Kidney (tissue), 14 donors: ENCODE measurements around the gene LRRC1. TPM values are rescaled to one million over a fixed set of nuclear protein-coding genes. Genes with fewer than 3 reads are reported as not detected.

Source experiments
- DNase-seq, 5 donors: peaks; one replicate each; pipeline ENCODE4 v3.0.0-alpha.2; 2013 to 2020
- FAIRE-seq: peaks from 2 replicates; lab custom pipeline; 2012; peaks lifted over from hg19 to GRCh38; lab: Jason Lieb, UNC
- H3K27ac ChIP-seq, 2 donors: one replicate each; pipeline ENCODE4 v1.7.0; 2013; ENCODE audit warnings: low read depth in 2 of 2, low read length in 2 of 2, inconsistent platforms in 1 of 2
- H3K27me3 ChIP-seq: one replicate; pipeline ENCODE4 v1.7.1; 2013; ENCODE audit warnings: low read length, inconsistent platforms; ENCODE audit not compliant: control insufficient read depth, insufficient read depth
- H3K36me3 ChIP-seq, 3 donors: one replicate each; pipeline versions ENCODE4 v1.7.0 to v1.7.1; 2013; ENCODE audit warnings: low read length in 3 of 3, control low read depth in 1 of 3, inconsistent platforms in 1 of 3; ENCODE audit not compliant: insufficient read depth in 3 of 3, control insufficient read depth in 2 of 3
- H3K4me1 ChIP-seq, 3 donors: one replicate each; pipeline versions ENCODE4 v1.7.0 to v1.7.1; 2013; ENCODE audit warnings: low read length in 3 of 3, inconsistent platforms in 1 of 3, low read depth in 1 of 3; ENCODE audit not compliant: control insufficient read depth in 2 of 3, insufficient read depth in 2 of 3
- H3K4me3 ChIP-seq, 3 donors: one replicate each; pipeline versions ENCODE4 v1.7.0 to v1.8.1; 2013; ENCODE audit warnings: low read length in 3 of 3, control low read depth in 1 of 3, inconsistent platforms in 1 of 3
- H3K9ac ChIP-seq, 3 donors: one replicate each; pipeline versions ENCODE4 v1.7.0 to v1.7.1; 2013; ENCODE audit warnings: low read length in 3 of 3, control low read depth in 1 of 3, inconsistent platforms in 1 of 3
- H3K9me3 ChIP-seq, 3 donors: one replicate each; pipeline versions ENCODE4 v1.7.0 to v1.7.1; 2013; ENCODE audit warnings: low read length in 3 of 3, control low read depth in 1 of 3, inconsistent platforms in 1 of 3; ENCODE audit not compliant: control insufficient read depth in 2 of 3, insufficient read depth in 1 of 3
- intact Hi-C: fragments of 100-400 bp; cut with DNase I; formaldehyde crosslinking; loops from one replicate; pipeline ENCODE4 v1.11.1; 2022
- polyA plus RNA-seq: library from polyadenylated mRNA; stranded (reverse); fragments of 350-450 nt; fragmentation: Illumina TruSeq; extraction: RNeasy Lipid Tissue Mini Kit (QIAGEN cat#74804); gene quantifications from one replicate; pipeline ENCODE4 v1.2.3, GENCODE V29; 2014; ENCODE audit warnings: low read depth, low replicate concordance; ENCODE audit not compliant: insufficient read depth
- total RNA-seq: library from RNA; stranded (reverse); fragmentation: NEBNext Ultra II Directional; extraction: Animal tissue kit (Norgen Biotek cat#: 25700); gene quantifications from one replicate; pipeline ENCODE4 v1.2.1, GENCODE V29; 2021
- TF ChIP-seq, protein P1 (sequence below): IDR thresholded peaks from 3 replicates; pipeline ENCODE4 v1.5.1; 2012; ENCODE audit warnings: mild to moderate bottlenecking, moderate library complexity, borderline replicate concordance; ENCODE audit not compliant: insufficient read depth; ENCODE audit errors: extremely low read depth
- donor health status: control.
- donor health status: control.
- donor health status: control.
- donor health status: control.
- donor health status: control.
- donor health status: DM: yes; HTN: yes; CAD: no.
- donor health status: Normal renal cell carcinoma (clear cell type).

Gene LRRC1
- total and polyA plus RNA-seq, 2 donors from 2014 or later: 7.8 to 12.6 TPM

DNA sequence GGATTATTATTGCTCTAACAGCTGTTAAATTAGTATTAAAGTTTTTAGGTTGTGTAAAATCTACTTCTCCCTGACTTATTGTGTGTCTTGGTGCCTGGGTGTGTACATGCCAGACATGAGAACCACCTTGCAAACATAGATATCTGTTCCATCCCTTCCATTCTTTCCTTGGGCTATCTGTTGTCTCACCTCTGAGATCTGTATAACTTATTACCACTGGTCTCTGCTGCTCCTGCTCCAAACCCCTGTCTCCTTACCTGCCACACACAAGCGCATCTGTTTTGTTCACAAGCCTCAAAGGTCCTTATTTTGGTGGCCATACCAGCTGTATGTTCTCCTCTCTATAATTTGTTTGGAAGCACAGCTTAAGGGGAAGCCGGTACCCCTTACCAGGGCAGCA, 2.5 kb downstream of the LRRC1 start:
- TF ChIP-seq, protein P1, sequence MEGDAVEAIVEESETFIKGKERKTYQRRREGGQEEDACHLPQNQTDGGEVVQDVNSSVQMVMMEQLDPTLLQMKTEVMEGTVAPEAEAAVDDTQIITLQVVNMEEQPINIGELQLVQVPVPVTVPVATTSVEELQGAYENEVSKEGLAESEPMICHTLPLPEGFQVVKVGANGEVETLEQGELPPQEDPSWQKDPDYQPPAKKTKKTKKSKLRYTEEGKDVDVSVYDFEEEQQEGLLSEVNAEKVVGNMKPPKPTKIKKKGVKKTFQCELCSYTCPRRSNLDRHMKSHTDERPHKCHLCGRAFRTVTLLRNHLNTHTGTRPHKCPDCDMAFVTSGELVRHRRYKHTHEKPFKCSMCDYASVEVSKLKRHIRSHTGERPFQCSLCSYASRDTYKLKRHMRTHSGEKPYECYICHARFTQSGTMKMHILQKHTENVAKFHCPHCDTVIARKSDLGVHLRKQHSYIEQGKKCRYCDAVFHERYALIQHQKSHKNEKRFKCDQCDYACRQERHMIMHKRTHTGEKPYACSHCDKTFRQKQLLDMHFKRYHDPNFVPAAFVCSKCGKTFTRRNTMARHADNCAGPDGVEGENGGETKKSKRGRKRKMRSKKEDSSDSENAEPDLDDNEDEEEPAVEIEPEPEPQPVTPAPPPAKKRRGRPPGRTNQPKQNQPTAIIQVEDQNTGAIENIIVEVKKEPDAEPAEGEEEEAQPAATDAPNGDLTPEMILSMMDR: no peak
- Histone ChIP-seq H3K9me3 (no peaks in the 10 kb centered on the region), H3K36me3 (no peaks in the 10 kb centered on the region), H3K4me1 (peaks cover 3% of the 10 kb centered on the region in 3 donors), H3K27me3 (no peaks in the 10 kb centered on the region), H3K9ac (no peak overlapping the region), H3K4me3 (no peak overlapping the region), H3K27ac (no peak overlapping the region)
- FAIRE-seq (no peak), DNase-seq (no peak)
- intact Hi-C loops: no loop called here

DNA sequence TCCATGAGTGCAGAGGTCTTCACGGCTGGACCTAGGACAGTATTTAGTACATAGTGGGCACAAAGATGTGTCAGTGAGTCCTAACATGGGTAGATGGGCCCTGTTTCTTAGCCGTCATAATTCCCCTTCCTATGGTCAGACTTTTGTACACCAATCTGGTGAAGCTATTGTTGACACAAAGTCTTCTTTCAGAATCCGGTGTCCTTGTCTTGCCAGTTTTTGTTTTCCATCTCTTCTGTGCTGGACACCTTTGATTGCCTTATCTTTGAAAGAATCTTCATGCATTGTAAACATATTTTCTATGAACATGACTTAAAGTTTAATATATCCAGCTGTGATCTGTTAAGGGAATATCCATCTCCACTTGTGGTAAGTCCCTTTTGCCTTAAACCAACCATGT, 4.5 kb downstream of the LRRC1 start:
- no peak overlapping the region for H3K9ac ChIP-seq
- H3K9me3 ChIP-seq: no peaks in the 10 kb centered on the region
- H3K36me3 ChIP-seq: no peaks in the 10 kb centered on the region
- intact Hi-C loops: no loop called here
- DNase-seq (no peak), FAIRE-seq (no peak)
- TF ChIP-seq, protein P1: no peak
- H3K4me3 ChIP-seq: no peak overlapping the region
- peaks cover 0 to 3% (median 3%) of the 10 kb centered on the region in 3 donors for H3K4me1 ChIP-seq
- no peak overlapping the region for H3K27ac ChIP-seq
- no peaks in the 10 kb centered on the region for H3K27me3 ChIP-seq

DNA sequence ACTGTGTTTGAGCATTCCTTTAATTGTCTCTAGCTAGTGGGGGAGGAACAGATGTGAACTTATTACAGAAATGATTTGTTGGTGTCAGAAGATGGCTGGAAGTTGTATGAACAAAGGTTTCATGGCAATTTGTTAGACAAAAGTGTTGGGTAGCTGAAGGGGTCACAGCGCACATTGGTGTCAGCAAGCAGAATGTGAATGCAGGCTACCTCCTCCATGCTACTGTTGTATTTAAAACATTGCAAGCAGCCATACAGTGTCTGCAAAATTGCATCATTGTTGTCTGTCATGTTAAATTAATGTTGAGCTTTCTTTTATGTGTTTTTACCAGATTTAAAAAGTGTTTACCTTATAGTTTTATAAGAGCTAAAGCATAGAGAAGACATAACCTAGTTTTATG, 6.2 kb downstream of the LRRC1 start:
- Histone ChIP-seq H3K27me3 (no peaks in the 10 kb centered on the region), H3K9me3 (no peaks in the 10 kb centered on the region), H3K9ac (no peak overlapping the region), H3K27ac (no peak overlapping the region), H3K4me3 (no peak overlapping the region), H3K4me1 (peaks cover 3% of the 10 kb centered on the region in 3 donors), H3K36me3 (no peaks in the 10 kb centered on the region)
- TF ChIP-seq, protein P1: no peak
- intact Hi-C loops: no loop called here
- no peak for DNase-seq
- FAIRE-seq: no peak

DNA sequence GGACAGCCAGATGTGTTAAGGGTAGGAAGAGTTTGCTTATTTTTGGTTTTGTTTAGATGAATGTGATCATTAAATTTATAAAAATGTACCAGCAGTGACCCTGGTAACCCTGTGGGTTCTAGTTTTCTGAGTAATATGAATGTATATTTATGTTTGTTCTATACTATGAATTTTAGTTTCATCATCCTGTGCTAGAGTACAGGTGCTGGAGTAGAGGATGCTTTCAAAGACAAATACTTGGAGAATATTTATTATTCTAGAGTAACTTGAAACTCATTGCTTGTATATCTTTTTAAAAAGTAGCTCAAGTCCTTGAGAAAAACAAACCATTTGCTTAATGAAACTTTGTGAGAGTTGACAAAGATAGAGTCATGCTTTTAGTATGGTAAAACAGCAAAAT, 7.8 kb downstream of the LRRC1 start:
- Histone ChIP-seq H3K36me3 (no peaks in the 10 kb centered on the region), H3K27ac (no peak overlapping the region), H3K4me3 (no peak overlapping the region), H3K27me3 (no peaks in the 10 kb centered on the region), H3K4me1 (peaks cover 0 to 7% (median 0%) of the 10 kb centered on the region in 3 donors), H3K9ac (no peak overlapping the region), H3K9me3 (no peaks in the 10 kb centered on the region)
- TF ChIP-seq, protein P1: no peak
- no peak for DNase-seq
- intact Hi-C loops: no loop called here
- FAIRE-seq: no peak
